ENCODE results near the gene SIGLEC1.

The SIGLEC1 gene

GRCh38 chr20:3693376-3693775 lies 19.0 kb downstream of the SIGLEC1 start:
- TF ChIP-seq TAF1 (IDR thresholded peaks at IDR 0.05; ENCODE audit: borderline replicate concordance, low read depth, low read length) (no peak), POLR2A (IDR thresholded peaks at IDR 0.05; ENCODE audit: low read depth, low read length) (no peak), POLR2AphosphoS5 (IDR thresholded peaks at IDR 0.05; ENCODE audit: low read depth, low read length) (no peak)
- no peak for FAIRE-seq
- DNase-seq (ENCODE audit: insufficient read length), result no peak

GRCh38 chr20:3692706-3693294 lies 19.6 kb downstream of the SIGLEC1 start:
- TF ChIP-seq TAF1 (IDR thresholded peaks at IDR 0.05; ENCODE audit: borderline replicate concordance, low read depth, low read length) (no peak), POLR2AphosphoS5 (IDR thresholded peaks at IDR 0.05; ENCODE audit: low read depth, low read length) (no peak), POLR2A (IDR thresholded peaks at IDR 0.05; ENCODE audit: low read depth, low read length) (no peak)
- FAIRE-seq (no peak), DNase-seq (ENCODE audit: insufficient read length) (no peak)

DNA sequence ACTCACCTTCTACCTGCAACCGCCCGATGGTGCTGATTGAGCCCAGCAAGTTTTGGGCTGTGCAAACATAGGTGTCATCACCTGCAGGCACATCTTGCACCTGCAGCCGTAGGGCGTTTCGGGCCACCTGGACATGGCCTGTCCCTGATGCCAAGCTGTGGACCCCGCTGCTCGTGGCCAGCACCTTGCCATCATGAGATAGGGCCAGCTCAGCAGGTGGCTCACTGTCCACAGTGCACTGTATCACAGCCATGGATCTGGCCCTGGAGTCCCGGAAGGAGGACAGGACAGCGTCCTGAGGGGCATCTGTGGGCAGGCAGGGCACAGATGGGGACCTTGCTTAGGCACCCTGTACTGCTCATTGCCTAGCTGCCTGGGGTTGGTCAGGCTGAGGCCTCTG lies 20.5 kb downstream of the SIGLEC1 start:
- DNase-seq (ENCODE audit: insufficient read length) (no peak), FAIRE-seq (no peak)
- no peak for TF ChIP-seq TAF1 (IDR thresholded peaks at IDR 0.05; ENCODE audit: borderline replicate concordance, low read depth, low read length)
- no peak for TF ChIP-seq POLR2A (IDR thresholded peaks at IDR 0.05; ENCODE audit: low read depth, low read length)

GRCh38 chr20:3691306-3691705 lies 21.1 kb downstream of the SIGLEC1 start:
- no peak for FAIRE-seq
- DNase-seq (ENCODE audit: insufficient read length), result no peak
- no peak for TF ChIP-seq POLR2A (IDR thresholded peaks at IDR 0.05; ENCODE audit: low read depth, low read length)

DNA sequence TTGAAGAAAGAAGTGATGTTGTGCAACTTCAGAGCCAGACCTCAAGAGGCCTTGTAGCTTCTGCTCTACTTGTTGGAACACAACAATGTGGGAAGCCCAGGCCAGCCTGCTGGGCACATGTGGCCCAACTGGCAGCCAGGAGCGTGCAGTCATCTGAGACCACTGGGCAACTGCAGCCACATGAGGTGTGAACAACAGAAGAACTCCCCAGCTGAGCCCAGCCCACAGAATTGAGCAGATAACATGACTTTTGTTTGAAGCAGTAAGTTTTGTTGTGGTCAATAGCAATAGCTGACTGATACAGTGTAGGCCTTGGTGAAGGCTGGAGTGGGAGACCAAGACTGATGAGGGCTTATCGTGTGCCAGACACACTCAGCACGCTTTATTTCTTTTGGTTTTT lies 22.0 kb downstream of the SIGLEC1 start:
- FAIRE-seq, result no peak
- TF ChIP-seq POLR2AphosphoS5 (IDR thresholded peaks at IDR 0.05; ENCODE audit: low read depth, low read length) (no peak), TAF1 (IDR thresholded peaks at IDR 0.05; ENCODE audit: borderline replicate concordance, low read depth, low read length) (no peak), POLR2A (IDR thresholded peaks at IDR 0.05; ENCODE audit: low read depth, low read length) (no peak)
- no peak for DNase-seq (ENCODE audit: insufficient read length)

GRCh38 chr20:3689978-3690377 lies 22.4 kb downstream of the SIGLEC1 start:
- FAIRE-seq (no peak), DNase-seq (ENCODE audit: insufficient read length) (no peak)
- TF ChIP-seq TAF1 (IDR thresholded peaks at IDR 0.05; ENCODE audit: borderline replicate concordance, low read depth, low read length), result no peak
- no peak for TF ChIP-seq POLR2AphosphoS5 (IDR thresholded peaks at IDR 0.05; ENCODE audit: low read depth, low read length)
- no peak for TF ChIP-seq POLR2A (IDR thresholded peaks at IDR 0.05; ENCODE audit: low read depth, low read length)

- TF ChIP-seq POLR2A (IDR thresholded peaks at IDR 0.05; ENCODE audit: low read depth, low read length), result no peak
- no peak for TF ChIP-seq POLR2AphosphoS5 (IDR thresholded peaks at IDR 0.05; ENCODE audit: low read depth, low read length)
- no peak for TF ChIP-seq TAF1 (IDR thresholded peaks at IDR 0.05; ENCODE audit: borderline replicate concordance, low read depth, low read length)
- DNase-seq (ENCODE audit: insufficient read length) (no peak), FAIRE-seq (no peak)
Measured at GRCh38 chr20:3687655-3688054, 24.7 kb downstream of the SIGLEC1 start.

- TF ChIP-seq TAF1 (IDR thresholded peaks at IDR 0.05; ENCODE audit: borderline replicate concordance, low read depth, low read length) (no peak), POLR2AphosphoS5 (IDR thresholded peaks at IDR 0.05; ENCODE audit: low read depth, low read length) (no peak), POLR2A (IDR thresholded peaks at IDR 0.05; ENCODE audit: low read depth, low read length) (no peak)
- no peak for DNase-seq (ENCODE audit: insufficient read length)
- no peak for FAIRE-seq
Measured at GRCh38 chr20:3686867-3687321, 25.5 kb downstream of the SIGLEC1 start.

- DNase-seq (ENCODE audit: insufficient read length) (no peak), FAIRE-seq (no peak)
- no peak for TF ChIP-seq POLR2A (IDR thresholded peaks at IDR 0.05; ENCODE audit: low read depth, low read length)
- TF ChIP-seq TAF1 (IDR thresholded peaks at IDR 0.05; ENCODE audit: borderline replicate concordance, low read depth, low read length), result no peak
- no peak for TF ChIP-seq POLR2AphosphoS5 (IDR thresholded peaks at IDR 0.05; ENCODE audit: low read depth, low read length)
Measured at GRCh38 chr20:3686421-3686820, 26.0 kb downstream of the SIGLEC1 start.

DNA sequence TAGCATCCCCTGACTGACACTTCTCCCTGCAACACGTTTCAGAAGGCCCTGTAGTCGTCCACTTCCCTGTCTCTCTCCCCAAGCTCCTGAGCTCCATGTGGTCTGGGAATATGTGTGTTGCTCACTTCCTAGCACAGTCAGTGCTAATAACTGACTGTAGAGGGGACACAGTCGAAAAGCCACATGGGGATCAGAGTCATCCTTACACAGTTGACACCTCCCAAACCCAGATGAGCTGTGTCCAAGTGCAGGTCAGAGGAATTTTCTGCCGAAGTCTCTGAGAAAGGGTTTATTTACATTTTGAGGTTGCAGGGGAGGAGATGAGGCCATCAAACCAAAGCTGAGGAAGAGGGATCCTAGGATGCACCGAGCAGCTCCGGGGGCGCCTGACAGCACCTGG lies 27.1 kb downstream of the SIGLEC1 start:
- TF ChIP-seq POLR2AphosphoS5 (IDR thresholded peaks at IDR 0.05; ENCODE audit: low read depth, low read length), result no peak
- TF ChIP-seq POLR2A (IDR thresholded peaks at IDR 0.05; ENCODE audit: low read depth, low read length), result no peak
- no peak for TF ChIP-seq TAF1 (IDR thresholded peaks at IDR 0.05; ENCODE audit: borderline replicate concordance, low read depth, low read length)
- DNase-seq (ENCODE audit: insufficient read length), result no peak
- FAIRE-seq, result no peak

DNA sequence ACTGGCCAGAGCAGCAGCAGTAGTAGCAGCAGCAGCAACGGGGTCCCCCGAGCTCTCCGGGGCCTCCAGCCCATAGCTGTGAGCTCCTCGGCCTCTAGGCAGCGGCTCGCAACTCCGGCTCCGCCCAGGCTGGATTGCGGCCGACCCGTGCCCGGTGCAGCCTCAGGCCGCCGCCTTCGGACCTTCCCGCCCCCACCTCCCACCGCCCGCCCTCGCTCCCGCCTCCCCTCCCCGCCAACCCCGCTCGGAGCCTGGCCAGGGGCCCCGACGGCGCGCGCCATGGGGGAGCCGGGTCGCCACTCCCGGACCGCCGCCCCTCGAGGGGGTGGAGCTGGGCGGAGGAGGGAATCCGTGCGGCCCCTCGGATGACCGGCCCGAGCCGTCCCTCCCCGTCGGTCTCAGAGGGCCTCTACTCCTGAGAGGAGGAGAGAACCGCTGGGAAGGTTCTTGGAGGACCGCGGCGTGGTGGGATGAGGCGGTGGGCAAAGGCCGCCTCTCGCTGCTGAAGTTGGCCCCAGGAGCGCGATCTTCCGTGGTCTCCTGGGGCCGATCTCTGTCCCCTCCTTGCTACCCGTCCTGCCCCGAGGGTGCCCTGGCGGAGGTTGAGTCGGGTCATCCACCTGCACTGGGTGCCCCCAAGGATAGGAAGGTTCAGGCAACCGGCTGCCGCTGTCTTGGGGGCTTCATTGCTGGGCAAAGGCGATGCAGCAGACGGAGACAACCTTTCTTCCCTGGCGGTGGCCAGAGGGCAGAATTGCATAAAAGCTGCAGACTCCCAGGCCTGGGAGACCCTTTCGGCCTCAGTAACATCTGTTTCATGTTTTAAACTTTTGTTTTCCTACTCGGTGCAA lies 30.2 kb downstream of the SIGLEC1 start, which contains the start of gene ADAM33:
Gene ADAM33 (minus strand): TSS at position 80 of the 851 bp plus-strand sequence. CDS start 6 bp downstream, at position 74.
- no peak for TF ChIP-seq POLR2A (IDR thresholded peaks at IDR 0.05; ENCODE audit: low read depth, low read length)
- no peak for TF ChIP-seq TAF1 (IDR thresholded peaks at IDR 0.05; ENCODE audit: borderline replicate concordance, low read depth, low read length)
- no peak for TF ChIP-seq POLR2AphosphoS5 (IDR thresholded peaks at IDR 0.05; ENCODE audit: low read depth, low read length)
- no peak for DNase-seq (ENCODE audit: insufficient read length)
- FAIRE-seq, result no peak

GRCh38 chr20:3681352-3681930 lies 31.0 kb downstream of the SIGLEC1 start:
- no peak for TF ChIP-seq POLR2AphosphoS5 (IDR thresholded peaks at IDR 0.05; ENCODE audit: low read depth, low read length)
- FAIRE-seq (no peak), DNase-seq (ENCODE audit: insufficient read length) (no peak)
